GM18526 (cell line): ENCODE data around the gene PON1.

ENCODE experiments used
- POLR2A ChIP-seq: IDR thresholded peaks from 3 replicates; pipeline ENCODE4 v1.6.1; 2011; ENCODE audit not compliant: insufficient read length; ENCODE audit errors: extremely low read depth

Gene PON1

GRCh38 chr7:95295397-95295796 lies 28.9 kb downstream of the PON1 start:
- no peak for TF ChIP-seq POLR2A

- TF ChIP-seq POLR2A: no peak
These were observed 34.0 kb downstream of the PON1 start for GRCh38 chr7:95290166-95290830.

GRCh38 chr7:95286096-95286495 lies 38.2 kb downstream of the PON1 start:
- TF ChIP-seq POLR2A: no peak

- no peak for TF ChIP-seq POLR2A
These were observed 44.9 kb downstream of the PON1 start for GRCh38 chr7:95279417-95279816.

GRCh38 chr7:95276114-95276513 lies 48.2 kb downstream of the PON1 start:
- TF ChIP-seq POLR2A: no peak

- no peak for TF ChIP-seq POLR2A
These were observed 54.7 kb downstream of the PON1 start for GRCh38 chr7:95269640-95270039.

GRCh38 chr7:95267754-95268153 lies 56.6 kb downstream of the PON1 start:
- TF ChIP-seq POLR2A: no peak

- TF ChIP-seq POLR2A: no peak
These were observed 58.7 kb downstream of the PON1 start for GRCh38 chr7:95265634-95266033.

GRCh38 chr7:95264363-95264891 lies 59.9 kb downstream of the PON1 start:
- TF ChIP-seq POLR2A: no peak

- TF ChIP-seq POLR2A: no peak
These were observed 60.5 kb downstream of the PON1 start for GRCh38 chr7:95263785-95264362.

- TF ChIP-seq POLR2A: no peak
These were observed 61.5 kb downstream of the PON1 start for GRCh38 chr7:95262875-95263274.

- TF ChIP-seq POLR2A: no peak
These were observed 62.4 kb downstream of the PON1 start for GRCh38 chr7:95261895-95262415.

GRCh38 chr7:95255691-95256090 lies 68.6 kb downstream of the PON1 start:
- TF ChIP-seq POLR2A: no peak

- no peak for TF ChIP-seq POLR2A
These were observed 70.3 kb downstream of the PON1 start for GRCh38 chr7:95253986-95254385.

GRCh38 chr7:95251966-95252365 lies 72.4 kb downstream of the PON1 start:
- no peak for TF ChIP-seq POLR2A

- TF ChIP-seq POLR2A: no peak
These were observed 73.8 kb downstream of the PON1 start for GRCh38 chr7:95250571-95250970.
